CD4-positive, alpha-beta T cell treated with Interleukin-2 at 100 ng/mL for 4 hours (primary cell): Measurements from ENCODE around the gene SORBS1.
"Not testable (repeated sequence)": the region's sequence is repeated elsewhere in the genome, so short reads cannot be mapped to it uniquely, and the experiment has no call there.

ENCODE experiments used
- DNase-seq: peaks from one replicate; pipeline ENCODE4 v3.0.0-alpha.2; 2020; ENCODE audit warnings: low spot score

The SORBS1 gene

DNA sequence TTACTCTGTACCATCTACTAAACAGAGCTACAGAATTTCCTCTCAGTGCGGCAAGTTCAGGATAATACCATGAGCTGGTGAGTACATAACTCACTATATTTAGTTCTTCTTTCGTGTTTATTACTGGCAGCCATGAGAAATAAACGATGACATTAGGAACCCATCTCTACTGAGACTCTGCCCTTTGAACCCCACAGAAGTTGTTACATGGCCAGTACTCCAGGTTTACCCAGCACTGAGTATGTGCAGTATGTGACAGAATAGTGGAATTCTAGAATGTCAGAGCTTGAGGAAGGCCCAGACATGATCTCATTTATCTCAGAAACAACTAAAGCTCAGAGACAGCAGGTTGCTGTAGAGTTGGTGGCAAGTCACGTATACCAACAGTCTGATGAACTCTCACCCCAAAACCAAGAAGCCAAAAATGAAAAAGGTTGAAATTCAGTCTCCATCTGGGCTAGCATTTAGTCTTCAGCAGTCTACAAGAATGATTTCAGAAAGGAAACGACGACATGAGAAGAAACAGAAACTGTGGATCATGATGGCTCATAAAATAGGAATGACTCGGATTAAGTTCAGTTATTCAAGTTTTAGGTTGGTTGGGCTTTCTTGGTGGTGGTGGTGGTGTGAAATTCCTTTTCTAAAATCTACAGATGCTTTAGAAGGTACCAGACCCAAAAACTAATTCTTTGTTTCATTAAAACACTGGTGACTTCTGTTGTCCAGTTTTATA, 78.5 kb downstream of the SORBS1 start:
- DNase-seq = no peak

DNA sequence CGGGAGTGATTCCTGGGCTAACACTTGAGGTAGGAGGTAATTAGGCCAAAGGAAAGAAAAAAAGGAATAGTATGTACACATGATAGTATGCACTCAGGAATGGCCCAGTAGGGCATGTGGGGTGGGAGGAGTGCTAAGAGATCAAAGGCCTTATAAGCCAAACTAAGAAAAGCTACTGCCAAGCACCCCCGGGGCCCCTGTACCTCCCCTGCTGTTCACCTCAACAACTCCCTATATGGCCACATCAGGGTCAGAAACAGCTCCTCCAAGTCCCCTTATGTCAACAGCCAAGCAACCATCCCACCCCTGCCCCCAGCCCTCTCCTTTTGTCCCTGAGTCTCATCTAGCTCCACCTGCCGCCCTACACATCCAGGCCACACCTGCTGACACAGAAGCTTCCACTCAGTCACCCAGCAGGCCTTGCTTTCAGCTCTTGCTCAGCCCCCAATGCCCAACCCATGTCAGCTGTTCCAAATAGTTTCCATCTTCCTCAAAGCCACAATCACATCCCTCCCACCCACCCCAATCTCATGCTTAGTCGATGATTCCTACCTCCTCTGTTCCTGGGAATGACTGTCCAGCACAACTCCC, 80.2 kb downstream of the SORBS1 start:
- no peak for DNase-seq

DNA sequence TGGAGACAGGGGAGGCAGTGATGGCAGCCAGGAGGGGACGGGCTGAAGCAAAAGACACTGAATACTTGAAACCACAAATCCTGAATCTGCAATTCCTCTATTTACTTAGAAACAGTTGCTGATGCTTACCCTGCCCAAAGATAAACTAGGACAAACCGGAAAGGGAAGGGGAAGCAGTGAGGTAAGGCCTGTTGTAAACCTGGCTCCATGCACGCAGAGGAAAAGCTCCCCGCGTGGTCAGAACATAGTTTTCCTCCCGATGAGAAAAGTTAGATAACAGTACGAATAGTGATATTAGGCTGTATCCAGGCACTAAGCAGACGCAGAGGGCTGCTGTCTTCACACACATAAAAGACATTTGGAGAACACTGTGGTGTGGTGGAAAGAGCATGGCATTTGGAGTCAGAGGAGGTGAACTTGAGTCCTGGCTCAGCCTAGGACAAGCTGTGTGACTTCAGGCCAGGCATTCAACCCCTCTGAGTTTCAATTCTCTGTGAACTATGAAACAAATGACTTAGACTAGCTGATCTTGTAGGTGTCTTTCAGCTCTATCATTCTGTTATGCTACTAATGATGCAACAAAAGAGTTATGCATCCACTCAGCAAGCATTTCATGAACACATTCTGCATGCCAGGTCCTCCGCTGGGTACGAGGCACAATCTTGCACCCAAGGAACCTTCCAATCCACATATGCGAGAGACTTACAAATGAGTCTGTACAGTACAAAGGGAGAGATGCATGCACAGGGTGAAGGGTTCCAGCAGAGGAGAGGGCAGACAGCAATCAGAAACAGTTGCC, 80.9 kb downstream of the SORBS1 start:
- no peak for DNase-seq

DNA sequence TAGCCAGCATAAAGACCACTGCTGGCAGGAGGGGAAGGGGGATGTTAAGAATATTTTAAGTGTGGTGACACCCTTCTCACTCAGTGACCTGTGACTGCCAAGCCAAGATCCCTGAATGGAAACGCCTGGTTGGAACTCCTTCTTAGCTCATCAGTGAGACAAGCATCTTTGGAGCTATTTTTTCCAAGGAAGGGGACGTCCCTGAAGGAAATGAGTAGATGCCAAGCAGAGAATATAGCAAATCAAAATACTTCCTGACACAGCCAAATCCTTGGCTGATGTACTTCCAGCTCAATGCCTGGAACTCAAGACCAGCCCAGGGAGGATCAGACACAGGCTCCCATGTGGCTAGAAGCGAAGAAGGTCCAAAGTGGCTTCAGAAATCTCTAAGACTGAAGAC, 82.2 kb downstream of the SORBS1 start:
- DNase-seq = no peak

DNA sequence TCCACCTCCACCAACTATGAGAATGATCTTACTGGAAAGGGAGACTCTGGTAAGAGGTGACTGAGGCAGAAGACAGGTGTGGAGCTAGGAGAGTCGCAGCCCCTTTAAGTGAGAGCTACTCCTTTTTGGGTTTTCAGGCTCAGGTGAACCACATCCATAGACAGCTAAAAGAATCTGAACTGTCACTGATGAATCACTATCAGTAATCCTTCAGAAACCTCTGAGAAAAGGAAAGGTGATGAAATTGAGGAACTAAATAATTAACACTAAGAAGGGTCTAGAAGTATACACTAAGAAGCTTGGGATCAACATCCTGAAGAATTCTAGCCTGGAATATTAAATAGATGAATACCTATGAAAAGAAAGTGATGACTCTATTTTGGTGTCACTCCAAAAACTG, 83.0 kb downstream of the SORBS1 start:
- no peak for DNase-seq

DNA sequence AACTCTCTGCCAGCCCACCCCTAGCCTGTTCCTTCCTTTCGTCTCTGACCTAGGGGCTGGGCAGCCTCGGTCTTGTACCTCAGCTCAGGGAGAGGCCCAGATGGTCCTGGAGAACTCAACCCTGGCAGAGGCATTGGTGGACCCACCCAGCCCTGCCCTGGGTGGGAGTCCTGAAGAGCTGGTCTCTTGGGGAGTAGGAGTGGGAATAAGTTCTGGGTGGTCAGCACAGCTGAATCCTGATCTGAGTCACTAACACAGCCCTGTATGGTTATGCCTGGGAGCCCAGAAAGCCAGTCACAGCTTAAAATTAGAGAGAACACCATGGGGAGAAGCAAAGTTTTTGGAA, 84.0 kb downstream of the SORBS1 start:
- no peak for DNase-seq

DNA sequence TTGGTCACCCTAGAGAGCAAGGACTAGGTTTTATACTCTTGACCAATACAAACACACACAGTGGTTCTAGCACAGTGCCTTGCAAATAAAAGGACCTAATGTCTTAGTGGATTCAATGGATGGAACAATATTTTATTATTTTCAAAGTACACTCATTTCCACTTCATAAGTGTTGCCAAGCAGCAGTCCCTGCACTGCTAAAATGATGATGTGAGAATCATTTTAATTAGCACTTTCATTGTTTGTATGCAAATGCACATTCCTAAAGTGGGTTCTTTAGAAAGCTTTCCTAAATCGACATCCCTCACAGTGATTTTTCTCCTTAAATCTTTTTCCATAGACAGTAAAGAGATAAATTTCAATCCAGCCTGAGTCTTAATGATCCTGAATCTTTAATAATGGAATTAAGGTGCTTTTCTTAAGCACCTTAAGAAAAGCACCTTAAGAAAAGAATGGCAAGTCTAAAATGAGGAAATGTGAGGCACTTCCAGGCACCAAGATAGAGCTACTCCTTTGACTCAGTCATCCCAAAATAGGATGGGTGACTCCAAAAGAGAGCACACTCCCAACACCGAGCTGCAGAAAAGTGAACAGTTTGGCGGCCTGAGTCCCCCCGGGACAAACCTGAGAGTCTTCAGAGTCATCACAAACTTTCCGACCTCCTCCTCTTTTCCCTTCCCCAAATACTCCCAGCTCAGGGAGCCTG, 84.5 kb downstream of the SORBS1 start:
- no peak for DNase-seq

DNA sequence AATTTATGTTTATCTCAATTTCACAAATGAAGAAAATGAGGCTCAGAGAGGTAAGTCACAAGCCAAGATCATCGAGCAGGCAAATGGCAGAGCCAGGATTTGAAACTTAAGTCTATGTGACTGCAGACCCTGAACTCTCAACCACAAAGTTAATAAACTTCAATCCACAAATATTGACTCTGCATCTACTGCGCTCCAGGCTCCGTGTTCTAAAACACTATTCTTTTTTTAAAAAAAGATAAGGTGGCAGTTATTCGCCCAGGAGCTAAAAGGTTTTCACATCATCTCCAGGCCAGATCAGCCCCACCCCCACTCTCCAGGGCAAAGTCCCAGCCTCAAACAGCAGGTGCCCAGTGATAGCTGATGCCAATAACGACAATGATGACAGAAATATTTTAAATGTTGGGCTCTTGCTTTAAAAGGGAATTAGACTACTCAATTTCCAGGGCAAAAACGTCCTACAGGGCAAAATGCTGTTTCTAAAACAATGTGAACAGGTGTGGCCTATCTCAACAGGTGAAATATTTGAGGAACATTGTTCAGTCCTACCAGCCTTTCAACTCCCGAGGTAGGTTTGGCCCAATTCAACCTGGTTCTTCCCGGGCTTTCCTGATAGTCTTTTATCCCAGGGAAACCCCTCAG, 85.2 kb downstream of the SORBS1 start:
- DNase-seq = no peak

DNA sequence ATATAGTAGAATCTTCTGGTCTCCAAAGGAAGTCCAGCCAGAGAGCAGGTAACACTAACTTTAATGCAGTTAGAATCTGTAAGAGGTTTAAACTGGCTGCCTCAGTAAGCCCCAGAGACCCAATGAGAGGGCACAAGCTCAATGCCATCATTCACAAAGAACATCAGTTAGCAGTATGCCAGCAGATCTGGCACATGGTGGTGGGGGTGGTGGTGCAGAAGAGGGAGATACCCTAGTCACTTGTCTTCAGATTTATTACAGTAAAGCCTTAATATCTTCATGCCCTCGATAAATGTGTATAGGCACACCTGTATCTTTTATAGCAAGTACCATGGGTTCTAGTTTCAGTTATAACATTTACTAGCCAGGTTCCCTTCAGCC, 86.2 kb downstream of the SORBS1 start:
- no peak for DNase-seq

DNA sequence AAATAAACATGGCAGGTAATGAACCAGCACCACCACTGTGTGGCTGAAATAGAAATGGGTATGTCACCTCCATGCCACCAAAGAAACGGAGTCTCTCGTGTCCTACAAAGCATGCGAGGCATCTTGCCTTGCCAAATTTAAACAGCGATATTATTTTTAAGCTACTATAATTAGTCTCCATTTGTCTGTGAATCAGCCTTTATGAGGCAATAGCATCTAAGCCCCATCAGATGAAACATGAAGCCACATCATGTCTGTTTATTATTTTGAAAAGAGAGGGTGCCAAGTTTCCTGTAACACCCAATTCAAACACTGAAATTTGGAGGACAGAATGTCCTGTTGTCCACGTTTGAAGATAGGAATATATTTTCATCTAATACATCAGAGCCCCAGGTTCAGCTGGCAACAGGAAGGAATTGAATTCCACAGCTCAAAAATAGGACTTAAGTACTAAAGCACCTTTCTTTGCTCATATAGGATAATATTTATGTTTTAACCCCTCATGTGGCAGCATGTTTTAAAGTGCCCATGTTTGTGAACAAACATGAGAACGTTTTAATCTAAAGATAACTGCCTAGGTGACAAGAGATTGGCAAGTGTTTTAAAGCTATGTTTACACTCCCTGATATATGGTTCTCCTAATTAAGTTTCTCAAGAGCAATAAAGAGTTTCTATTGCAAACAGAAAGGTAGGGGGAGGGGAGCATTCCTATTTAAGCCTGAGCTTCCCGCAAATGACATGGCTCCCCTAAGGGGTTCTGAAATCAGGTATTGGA, 86.8 kb downstream of the SORBS1 start:
- no peak for DNase-seq

DNA sequence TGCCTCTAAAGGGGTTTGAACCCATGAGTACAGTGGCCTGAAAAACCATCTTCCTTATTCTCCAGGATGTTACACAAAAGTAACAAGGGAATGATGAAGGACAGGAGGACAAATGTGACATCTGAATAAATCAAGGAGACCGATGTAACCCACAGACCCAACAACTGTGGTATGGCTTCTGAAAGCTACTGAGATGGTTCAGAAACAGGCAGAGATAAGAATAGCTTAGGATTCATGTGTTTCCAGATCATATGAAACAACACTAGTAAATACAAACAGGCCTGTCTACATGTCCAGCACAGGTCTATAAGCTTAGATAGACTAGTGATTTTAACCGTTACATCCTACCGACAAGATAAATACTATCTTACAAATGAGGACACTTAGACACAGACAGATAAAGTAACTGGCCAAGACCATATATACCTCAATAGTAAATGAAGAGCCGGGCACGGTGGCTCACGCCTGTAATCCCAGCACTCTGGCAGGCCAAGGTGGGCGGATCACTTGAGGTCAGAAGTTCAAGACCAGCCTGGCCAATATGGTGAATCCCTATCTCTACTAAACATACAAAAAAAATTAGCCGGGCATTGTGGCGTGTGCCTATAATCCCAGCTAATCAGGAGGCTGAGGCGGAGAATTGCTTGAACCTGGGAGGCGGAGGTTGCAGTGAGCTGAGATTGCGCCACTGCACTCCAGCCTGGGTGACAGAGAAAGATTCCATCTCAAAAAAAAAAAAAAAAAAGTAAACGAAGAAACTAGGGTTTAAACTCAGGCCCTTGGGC, 88.7 kb downstream of the SORBS1 start:
- no peak for DNase-seq

DNA sequence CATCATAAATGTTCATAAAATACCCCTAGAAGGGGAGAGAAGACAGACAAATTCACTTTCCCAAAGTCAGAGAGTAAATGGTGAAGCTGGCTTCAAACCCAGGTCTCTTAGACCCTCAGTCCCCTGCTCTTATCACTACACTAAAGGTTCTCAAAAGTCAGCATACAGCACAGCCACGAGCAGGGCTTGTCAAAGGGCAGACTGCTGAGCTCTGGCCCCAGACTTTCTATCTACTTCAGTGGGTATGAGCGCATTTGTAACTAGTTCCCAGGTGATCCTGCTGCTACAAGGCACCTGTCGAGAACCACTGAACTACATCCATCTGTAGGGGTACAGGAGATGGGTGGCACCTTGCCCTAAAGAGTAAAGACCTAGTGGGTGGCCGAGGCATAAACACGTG, 91.5 kb downstream of the SORBS1 start:
- DNase-seq = no peak

DNA sequence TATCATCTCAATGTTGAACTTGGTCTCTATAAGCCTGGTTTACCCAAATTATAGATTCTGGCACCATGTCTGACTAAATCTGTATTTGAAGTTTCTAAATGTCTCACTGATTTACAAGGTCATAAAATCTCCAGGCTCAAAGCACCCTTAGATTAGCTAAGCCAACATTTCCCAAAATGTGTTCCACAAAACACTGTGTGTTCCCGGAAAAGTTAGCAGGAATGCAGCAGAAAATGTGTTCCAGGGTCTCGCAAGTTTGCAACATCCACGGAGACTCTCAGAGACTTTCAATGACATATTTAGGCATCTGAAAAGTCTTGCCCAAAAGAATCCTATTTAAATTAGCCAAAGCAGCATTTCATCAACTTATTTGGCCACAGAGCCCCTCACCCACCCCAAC, 91.9 kb downstream of the SORBS1 start:
- no peak for DNase-seq

DNA sequence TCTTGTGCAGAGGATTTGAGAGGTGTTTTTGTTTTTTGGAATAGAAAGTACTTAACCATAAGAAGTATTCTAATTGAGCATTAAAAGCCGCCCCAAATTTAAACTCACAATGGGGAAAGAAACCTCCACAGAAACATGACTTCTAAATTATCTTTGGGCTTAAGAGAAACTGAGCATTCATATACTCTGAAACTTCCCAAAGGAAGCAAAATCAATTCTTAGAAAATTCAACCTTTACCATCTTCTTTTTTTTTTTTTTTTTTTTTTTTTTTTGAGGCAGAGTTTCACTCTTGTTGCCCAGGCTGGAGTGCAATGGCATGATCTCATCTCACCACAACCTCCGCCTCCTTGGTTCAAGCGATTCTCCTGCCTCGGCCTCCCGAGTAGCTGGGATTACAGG, 93.5 kb downstream of the SORBS1 start:
- not testable (repeated sequence) for DNase-seq

DNA sequence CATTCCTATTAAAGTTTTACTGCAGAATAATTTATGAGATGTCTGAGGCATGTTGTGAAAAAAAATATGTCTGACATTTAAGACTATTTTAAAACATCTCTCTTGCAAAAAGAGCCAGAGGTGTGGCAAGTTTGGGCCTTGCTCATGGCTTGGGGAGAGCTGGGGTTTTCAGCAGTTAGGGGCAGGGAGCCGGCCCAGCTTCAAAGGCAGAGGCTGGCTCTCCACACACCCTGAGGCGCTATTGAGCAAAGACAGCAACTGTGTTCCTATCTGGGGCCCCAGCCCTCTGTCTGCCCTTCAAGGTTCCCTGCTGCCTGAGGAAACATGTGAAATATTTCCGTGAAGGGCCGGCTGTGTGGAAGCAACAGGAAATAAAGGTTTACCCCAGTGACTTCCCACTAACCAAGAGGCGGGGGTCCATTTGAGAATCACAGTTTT, 94.0 kb downstream of the SORBS1 start:
- DNase-seq = no peak

DNA sequence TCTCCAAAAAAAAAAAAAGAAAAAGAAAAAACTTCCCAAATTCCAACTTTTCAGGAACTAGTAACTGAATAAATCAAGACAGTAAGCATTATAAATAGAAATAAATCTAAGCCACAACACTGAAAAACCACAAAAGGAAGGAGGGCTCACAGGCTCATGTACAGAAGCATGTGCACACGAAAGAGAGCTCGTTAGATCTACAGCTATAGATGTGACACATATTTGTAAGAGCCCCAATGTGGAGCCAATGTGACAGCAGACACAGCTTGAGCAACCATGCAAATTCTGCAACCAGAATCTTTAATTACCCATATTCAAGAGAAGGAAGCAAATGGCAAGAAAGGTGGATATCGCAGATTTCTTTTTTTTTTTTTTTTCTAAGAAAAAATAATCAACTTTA, 94.7 kb downstream of the SORBS1 start:
- DNase-seq = no peak

DNA sequence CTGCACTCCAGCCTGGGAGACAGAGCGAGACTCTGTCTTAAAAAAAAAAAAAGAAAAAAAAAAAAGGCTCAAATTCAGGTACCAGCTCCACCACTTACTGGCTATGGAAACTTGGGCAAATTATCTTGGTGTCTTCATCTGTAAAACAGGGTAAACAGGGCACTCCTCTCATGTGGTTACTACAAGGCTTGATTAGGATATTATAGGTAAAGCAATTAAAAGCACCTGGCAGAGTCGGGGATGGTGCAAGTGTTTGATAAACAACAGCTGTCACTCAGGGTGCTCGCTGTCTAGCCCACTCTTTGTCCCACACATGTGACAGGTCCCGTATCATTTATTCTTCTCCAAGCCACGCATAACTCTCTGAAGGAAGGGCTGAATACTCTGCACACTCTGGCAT, 96.9 kb downstream of the SORBS1 start:
- no peak for DNase-seq

DNA sequence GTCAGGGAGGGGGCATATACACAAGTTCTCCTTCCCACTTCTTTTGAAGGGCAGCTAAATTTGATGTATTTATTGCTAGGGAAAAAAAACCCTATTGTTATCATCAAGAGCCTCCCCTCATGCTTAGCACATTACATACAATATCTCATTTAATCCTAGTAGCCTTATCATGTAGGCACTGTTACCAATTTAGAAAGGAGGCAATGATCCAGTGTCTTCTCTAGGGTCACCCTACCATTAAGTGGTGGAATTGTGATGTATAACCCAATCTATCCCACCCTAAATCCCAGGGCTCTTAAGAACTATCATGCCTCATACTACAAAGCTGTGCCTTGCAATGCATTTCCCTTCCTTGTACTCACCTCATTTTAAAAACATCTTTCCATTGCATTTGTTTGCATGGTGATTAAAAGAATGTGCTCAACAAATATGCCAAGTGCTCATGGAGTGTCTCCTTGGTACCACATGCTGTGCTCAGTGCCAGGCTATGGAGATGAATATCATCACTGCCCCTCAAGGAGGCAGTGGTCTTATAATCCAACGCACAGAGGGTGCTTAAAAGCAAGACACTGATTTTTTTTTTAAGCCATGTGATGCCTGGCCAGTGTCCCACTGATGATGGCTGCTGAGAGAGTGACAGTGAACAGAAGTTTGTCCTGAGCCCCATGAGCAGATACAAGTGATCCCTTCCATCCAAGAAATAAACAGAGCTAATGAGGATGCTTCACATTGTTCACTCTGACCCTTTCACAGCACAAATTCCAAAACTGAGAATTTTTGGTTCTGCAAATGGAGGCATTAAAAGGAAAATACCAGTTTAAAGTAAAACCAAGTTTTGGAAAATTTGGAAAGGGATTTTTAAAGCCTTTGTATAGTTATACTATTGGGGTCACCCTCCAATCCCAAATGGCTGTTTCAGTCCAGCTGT, 98.2 kb downstream of the SORBS1 start:
- DNase-seq = no peak

DNA sequence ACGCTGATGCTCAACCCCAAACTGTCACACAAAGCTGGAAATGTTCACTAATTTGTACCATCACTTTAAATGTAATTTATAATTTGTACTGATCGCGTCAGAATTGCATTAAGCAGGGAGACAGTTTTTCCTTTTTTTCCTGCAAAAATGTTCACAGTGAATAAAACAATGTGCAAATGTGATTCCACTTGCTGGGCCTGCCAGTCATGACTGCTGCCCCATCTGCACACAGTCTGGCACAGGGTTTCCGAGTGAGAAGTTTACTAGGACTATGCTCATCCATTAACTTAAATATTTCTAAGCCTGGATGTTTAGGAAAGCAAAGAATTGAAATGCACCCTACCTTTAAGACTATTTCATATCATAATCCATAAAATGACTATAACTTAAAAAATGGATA, 99.6 kb downstream of the SORBS1 start:
- DNase-seq = no peak
